ENCODE measurements around the gene ZNF280B. TPM values are rescaled to one million over a fixed set of nuclear protein-coding genes. Genes with fewer than 3 reads are reported as not detected.
"Not testable (repeated sequence)": the region's sequence is repeated elsewhere in the genome, so short reads cannot be mapped to it uniquely, and the experiment has no call there.

The ZNF280B gene
- total RNA-seq, 1 experiment from 2014 or later = 8.2 TPM

DNA sequence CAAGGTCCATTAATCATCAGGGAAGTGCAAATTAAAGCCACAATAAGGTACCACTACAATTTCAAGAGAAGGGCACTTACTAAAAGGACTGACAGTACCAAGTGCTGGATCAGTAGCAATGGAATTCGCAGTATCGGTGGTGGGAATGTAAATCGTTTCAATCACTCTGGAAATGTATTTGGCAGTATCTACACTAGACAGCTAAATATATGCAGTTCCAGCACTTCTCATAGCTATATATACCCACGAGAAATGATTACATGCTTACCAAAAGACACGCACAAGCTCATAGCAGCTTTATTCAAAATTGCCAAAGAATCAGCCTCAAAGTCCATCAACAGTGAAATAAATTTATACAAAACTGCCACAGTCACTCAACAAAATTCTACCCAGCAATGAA lies 4.4 kb upstream of the ZNF280B start:
- Histone ChIP-seq H2BK20ac (ENCODE audit: low read depth, low read length, poor library complexity, severe bottlenecking) (no peak overlapping the region), H3K79me2 (ENCODE audit: insufficient read depth, low read length) (no peaks in the 10 kb centered on the region; the same call in 1 of the 2 replicates), H3K23ac (ENCODE audit: insufficient read length, low read depth, low read length) (no peak overlapping the region), H3K27me3 (ENCODE audit: insufficient read depth, low read length) (peaks cover 5% of the 10 kb centered on the region; the same call in 1 of the 2 replicates), H4K8ac (replicated peaks; ENCODE audit: insufficient read length, low read depth, low read length) (no peak overlapping the region), H4K20me1 (ENCODE audit: control insufficient read depth, insufficient read depth, insufficient read length) (no peaks in the 10 kb centered on the region), H2BK15ac (ENCODE audit: low read depth, low read length) (no peak overlapping the region), H2BK120ac (ENCODE audit: low read depth, low read length, poor library complexity, severe bottlenecking) (no peak overlapping the region), H3K56ac (ENCODE audit: insufficient read length, low read depth, low read length) (no peak overlapping the region), H3K9ac (ENCODE audit: extremely low read depth, insufficient read length, low read length) (no peak overlapping the region), H2BK12ac (ENCODE audit: insufficient read length, low read depth, low read length) (no peak overlapping the region), H3T11ph (ENCODE audit: low read length) (no peak overlapping the region), H3K23me2 (ENCODE audit: insufficient read length, low read depth, low read length, poor library complexity, severe bottlenecking) (peaks cover 3% of the 10 kb centered on the region), H3K9me3 (ENCODE audit: control insufficient read depth, low read depth, low read length) (no peaks in the 10 kb centered on the region), H2AFZ (ENCODE audit: low read length) (no peak overlapping the region), H3K14ac (ENCODE audit: insufficient read depth, low read length) (no peak overlapping the region), H3K27ac (ENCODE audit: insufficient read length, low read depth, low read length) (no peak overlapping the region), H4K91ac (ENCODE audit: insufficient read length, low read depth, low read length) (no peak overlapping the region), H2AK5ac (ENCODE audit: insufficient read length, low read length) (no peak overlapping the region), H2BK5ac (ENCODE audit: insufficient read length, low read length) (no peak overlapping the region), H3K4ac (ENCODE audit: low read depth, low read length) (no peak overlapping the region), H4K5ac (ENCODE audit: insufficient read length, low read depth, low read length) (no peak overlapping the region), H3K18ac (ENCODE audit: insufficient read length, low read depth, low read length) (no peak overlapping the region), H3K4me1 (ENCODE audit: insufficient read depth, low read length) (no peaks in the 10 kb centered on the region), H3K79me1 (ENCODE audit: insufficient read depth, low read depth, low read length, poor library complexity, severe bottlenecking) (no peaks in the 10 kb centered on the region), H3K4me2 (ENCODE audit: insufficient read depth, insufficient read length, low read length) (no peak overlapping the region)
- TF ChIP-seq, protein P1, sequence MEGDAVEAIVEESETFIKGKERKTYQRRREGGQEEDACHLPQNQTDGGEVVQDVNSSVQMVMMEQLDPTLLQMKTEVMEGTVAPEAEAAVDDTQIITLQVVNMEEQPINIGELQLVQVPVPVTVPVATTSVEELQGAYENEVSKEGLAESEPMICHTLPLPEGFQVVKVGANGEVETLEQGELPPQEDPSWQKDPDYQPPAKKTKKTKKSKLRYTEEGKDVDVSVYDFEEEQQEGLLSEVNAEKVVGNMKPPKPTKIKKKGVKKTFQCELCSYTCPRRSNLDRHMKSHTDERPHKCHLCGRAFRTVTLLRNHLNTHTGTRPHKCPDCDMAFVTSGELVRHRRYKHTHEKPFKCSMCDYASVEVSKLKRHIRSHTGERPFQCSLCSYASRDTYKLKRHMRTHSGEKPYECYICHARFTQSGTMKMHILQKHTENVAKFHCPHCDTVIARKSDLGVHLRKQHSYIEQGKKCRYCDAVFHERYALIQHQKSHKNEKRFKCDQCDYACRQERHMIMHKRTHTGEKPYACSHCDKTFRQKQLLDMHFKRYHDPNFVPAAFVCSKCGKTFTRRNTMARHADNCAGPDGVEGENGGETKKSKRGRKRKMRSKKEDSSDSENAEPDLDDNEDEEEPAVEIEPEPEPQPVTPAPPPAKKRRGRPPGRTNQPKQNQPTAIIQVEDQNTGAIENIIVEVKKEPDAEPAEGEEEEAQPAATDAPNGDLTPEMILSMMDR (conservative IDR thresholded peaks at IDR 0.05) = no peak
- Mint-ChIP-seq H3K27me3 (ENCODE audit: low read depth) (peaks cover 84% of the 10 kb centered on the region), H3K9me3 (peaks cover 18 to 28% of the 10 kb centered on the region in 2 experiments), H3K4me1 (peaks cover under 1% of the 10 kb centered on the region in 2 experiments), H3K36me3 (ENCODE audit: insufficient read depth in 1 of 3, low read depth in 3 of 3) (peaks cover 2 to 7% (median 7%) of the 10 kb centered on the region in 3 experiments; a peak in 4 of 7 replicates), H3K4me3 (no peak overlapping the region), H3K27ac (no peak overlapping the region)
- no CpG with 5 or more reads among the region's 5 CpGs for WGBS (ENCODE audit: extremely low coverage, insufficient read length, low lambda C conversion rate)
- DNase-seq = no peak

DNA sequence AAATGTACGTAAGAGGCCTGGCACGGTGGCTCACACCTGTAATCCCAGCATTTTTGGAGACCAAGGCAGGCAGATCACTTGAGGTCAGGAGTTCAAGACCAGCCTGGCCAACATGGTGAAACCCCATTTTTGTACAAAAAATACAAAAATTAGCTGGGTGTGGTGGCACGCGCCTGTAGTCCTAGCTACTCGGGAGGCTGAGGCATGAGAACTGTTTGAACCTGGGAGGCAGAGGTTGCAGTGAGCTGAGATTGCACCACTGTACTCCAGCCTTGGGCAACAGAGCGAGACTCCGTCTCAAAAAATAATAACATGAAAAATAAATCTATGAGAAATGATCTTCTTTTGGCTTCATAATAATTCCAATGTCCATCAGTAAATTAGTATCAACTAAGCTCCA lies 2.3 kb upstream of the ZNF280B start:
- H2AK5ac ChIP-seq (ENCODE audit: insufficient read length, low read length) = not testable (repeated sequence)
- WGBS (ENCODE audit: extremely low coverage, insufficient read length, low lambda C conversion rate) = no CpG with 5 or more reads among the region's 7 CpGs

More for the DNA sequence above, 2.3 kb upstream of the ZNF280B start:
- not testable (repeated sequence) for H3K4me2 ChIP-seq (ENCODE audit: insufficient read depth, insufficient read length, low read length); H3K27ac Mint-ChIP-seq; H3K4me1 Mint-ChIP-seq; H3K56ac ChIP-seq (ENCODE audit: insufficient read length, low read depth, low read length); H3K4me1 ChIP-seq (ENCODE audit: insufficient read depth, low read length); H2BK5ac ChIP-seq (ENCODE audit: insufficient read length, low read length); H3K23me2 ChIP-seq (ENCODE audit: insufficient read length, low read depth, low read length, poor library complexity, severe bottlenecking); H3K27ac ChIP-seq (ENCODE audit: insufficient read length, low read depth, low read length); DNase-seq; H3K9me3 ChIP-seq (ENCODE audit: control insufficient read depth, low read depth, low read length); H4K20me1 ChIP-seq (ENCODE audit: control insufficient read depth, insufficient read depth, insufficient read length); H3K4me3 Mint-ChIP-seq; H2BK12ac ChIP-seq (ENCODE audit: insufficient read length, low read depth, low read length); H4K8ac ChIP-seq (replicated peaks; ENCODE audit: insufficient read length, low read depth, low read length); H4K5ac ChIP-seq (ENCODE audit: insufficient read length, low read depth, low read length); H2BK120ac ChIP-seq (ENCODE audit: low read depth, low read length, poor library complexity, severe bottlenecking); H2AFZ ChIP-seq (ENCODE audit: low read length); H3K9ac ChIP-seq (ENCODE audit: extremely low read depth, insufficient read length, low read length); H3K18ac ChIP-seq (ENCODE audit: insufficient read length, low read depth, low read length); H3K79me2 ChIP-seq (ENCODE audit: insufficient read depth, low read length); H2BK20ac ChIP-seq (ENCODE audit: low read depth, low read length, poor library complexity, severe bottlenecking); H3K23ac ChIP-seq (ENCODE audit: insufficient read length, low read depth, low read length); H4K91ac ChIP-seq (ENCODE audit: insufficient read length, low read depth, low read length); H3K27me3 ChIP-seq (ENCODE audit: insufficient read depth, low read length); H2BK15ac ChIP-seq (ENCODE audit: low read depth, low read length); H3K14ac ChIP-seq (ENCODE audit: insufficient read depth, low read length); H3K4ac ChIP-seq (ENCODE audit: low read depth, low read length); H3K79me1 ChIP-seq (ENCODE audit: insufficient read depth, low read depth, low read length, poor library complexity, severe bottlenecking); H3T11ph ChIP-seq (ENCODE audit: low read length)
- peaks cover 18 to 23% of the 10 kb centered on the region in 2 experiments for H3K9me3 Mint-ChIP-seq
- peaks cover 81% of the 10 kb centered on the region for H3K27me3 Mint-ChIP-seq (ENCODE audit: low read depth)
- H3K36me3 Mint-ChIP-seq (ENCODE audit: insufficient read depth in 1 of 3, low read depth in 3 of 3) = peaks cover 16 to 21% (median 16%) of the 10 kb centered on the region in 3 experiments
